ENCODE results near the gene BTBD2. TPM values are rescaled to one million over a fixed set of nuclear protein-coding genes. Genes with fewer than 3 reads are reported as not detected.
A peak's percentile ranks its signal among the peaks of the same experiment; 100 is the strongest.

The BTBD2 gene
- total RNA-seq, 1 donor from 2014 or later: 56.3 TPM

DNA sequence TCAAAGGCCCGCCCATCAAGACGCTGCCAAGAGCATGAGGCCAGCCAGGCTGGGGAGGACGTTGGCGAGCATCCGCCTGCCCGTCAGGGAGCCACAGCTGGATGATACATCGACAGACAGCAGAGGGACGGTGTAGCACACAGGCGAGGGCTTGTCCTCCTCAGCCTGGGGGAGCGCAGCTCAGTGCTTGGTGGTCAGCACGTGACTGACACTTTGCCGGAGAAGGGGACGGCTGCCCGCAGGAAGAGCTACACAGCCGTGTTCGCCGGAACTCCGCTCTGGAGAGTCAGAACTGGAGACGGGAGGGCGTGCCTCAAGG, 40.4 kb downstream of the BTBD2 start:
- no peak for ATAC-seq (ENCODE audit: poor library complexity)
- intact Hi-C loops (cut with DNase I): no loop called here
- no peak for DNase-seq

GRCh38 chr19:1974381-1975161, 40.9 kb downstream of the BTBD2 start:
- ATAC-seq (ENCODE audit: poor library complexity) (no peak), DNase-seq (no peak)
- intact Hi-C loops (cut with DNase I): no loop called here

- peak; percentile 6 for ATAC-seq (ENCODE audit: poor library complexity)
- no peak for DNase-seq
- intact Hi-C loops (cut with DNase I): no loop called here
These were observed 44.6 kb downstream of the BTBD2 start for GRCh38 chr19:1970806-1971502.

- DNase-seq (no peak), ATAC-seq (ENCODE audit: poor library complexity) (no peak)
- intact Hi-C loops (cut with DNase I): no loop called here
These were observed 45.3 kb downstream of the BTBD2 start for GRCh38 chr19:1970003-1970805.

DNA sequence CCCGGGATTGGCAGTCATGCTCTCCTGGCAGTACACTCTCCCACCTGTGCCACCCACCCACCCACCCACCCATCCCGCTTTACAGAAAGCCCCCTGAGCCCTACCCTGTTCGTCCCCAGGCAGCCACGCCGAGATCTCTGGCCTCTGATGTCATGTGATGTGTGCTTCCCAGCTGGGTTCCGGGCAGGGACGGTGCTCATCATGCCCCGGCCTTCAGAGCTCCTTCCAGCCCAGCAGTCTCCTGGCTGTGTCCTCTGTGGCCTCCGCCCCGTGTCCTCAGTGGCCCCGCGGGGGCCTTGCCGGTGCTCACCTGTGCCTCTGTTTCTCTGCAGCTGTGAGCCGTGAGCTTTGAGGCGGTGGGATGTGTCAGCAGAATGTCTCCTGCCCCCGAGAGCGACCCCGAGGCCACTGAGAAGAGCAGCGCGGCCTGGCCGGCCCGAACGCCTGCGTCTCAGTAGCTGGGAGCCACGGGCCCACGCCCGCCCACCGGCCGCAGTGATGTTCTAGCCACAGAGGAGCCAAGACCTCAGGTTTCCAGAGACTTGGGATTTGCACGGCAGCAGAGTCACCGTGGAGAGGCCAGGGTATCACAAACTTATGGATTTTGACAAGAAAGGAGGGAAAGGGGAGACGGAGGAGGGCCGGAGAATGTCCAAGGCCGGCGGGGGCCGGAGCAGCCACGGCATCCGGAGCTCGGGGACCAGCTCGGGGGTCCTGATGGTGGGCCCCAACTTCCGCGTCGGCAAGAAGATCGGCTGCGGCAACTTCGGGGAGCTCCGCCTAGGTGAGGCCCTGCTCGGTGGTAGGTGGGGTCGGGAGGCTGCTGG, 46.1 kb downstream of the BTBD2 start:
- ATAC-seq (ENCODE audit: poor library complexity) (no peak), DNase-seq (no peak)
- intact Hi-C loops (cut with DNase I): no loop called here

DNA sequence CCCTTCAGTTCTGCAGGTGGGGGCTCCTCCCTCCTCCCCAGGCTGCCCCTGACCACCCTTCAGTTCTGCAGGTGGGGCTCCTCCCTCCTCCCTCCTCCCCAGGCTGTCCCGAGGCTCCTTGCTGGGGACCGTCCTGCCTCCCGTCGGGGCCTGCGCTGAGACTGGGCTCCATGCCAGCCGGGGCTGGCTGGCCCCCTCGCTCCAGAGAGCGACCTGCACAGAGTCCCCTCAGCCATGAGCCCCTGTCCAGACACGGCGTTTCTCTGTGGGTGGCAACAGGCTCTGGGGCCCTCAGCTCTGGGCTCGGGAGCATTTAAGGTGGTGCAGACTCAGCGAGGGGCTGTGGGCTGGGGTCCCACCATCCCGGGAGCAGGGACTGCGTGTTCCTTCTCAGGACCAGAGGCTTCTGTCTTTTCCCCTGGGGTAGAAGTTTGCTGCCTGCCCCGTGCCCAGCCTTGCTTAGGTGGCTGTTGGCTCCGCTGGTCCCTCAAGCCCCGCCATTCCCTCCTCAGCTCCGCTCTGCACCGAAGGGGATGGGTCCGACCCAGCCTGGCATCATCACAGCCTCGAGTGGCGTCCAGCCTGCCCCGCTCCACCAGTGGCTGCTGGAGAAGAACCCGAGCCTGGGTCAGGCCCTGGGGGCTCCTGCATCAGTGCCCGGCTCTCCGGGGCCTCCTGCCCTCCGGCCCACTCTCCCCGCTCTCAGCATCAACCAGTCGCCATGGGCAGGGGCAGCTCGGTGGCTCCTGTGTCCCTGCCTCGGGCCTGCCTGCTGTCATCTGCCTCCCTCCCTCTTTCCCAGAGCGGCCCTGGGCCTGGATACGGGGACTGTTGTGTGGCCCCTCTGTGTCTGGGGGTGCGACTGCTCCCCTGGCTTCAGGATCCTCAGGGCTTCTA, 47.0 kb downstream of the BTBD2 start:
- intact Hi-C loops (cut with DNase I): no loop called here
- ATAC-seq (ENCODE audit: poor library complexity) (peak; percentile 11), DNase-seq (no peak)

DNA sequence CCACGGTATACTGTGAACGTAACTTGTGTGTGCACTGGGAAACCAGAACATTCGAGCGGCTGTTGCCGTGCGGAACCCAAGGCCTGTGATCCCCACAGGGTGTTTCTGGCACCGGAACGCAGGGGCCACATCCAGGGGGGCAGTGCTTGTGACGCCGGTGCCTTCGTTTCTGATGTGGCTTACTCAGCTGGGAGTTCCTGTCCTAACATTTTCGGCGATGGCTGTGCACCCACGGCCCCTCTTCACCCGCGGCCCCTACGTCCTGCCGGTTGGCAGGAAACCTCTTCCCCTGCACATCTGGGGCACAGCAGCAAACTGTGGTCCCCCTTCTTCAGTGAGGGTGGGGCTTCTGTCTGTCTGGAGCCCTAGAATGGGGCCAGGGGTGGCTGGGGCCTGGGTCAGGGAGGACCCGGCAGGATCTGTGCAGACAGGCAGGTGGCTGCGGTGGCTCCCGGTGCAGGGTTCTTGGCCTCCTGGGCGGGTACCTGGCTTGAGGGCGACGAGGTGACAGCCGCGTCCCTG, 48.4 kb downstream of the BTBD2 start:
- ATAC-seq (ENCODE audit: poor library complexity): no peak
- no peak for DNase-seq
- intact Hi-C loops (cut with DNase I): no loop called here

DNA sequence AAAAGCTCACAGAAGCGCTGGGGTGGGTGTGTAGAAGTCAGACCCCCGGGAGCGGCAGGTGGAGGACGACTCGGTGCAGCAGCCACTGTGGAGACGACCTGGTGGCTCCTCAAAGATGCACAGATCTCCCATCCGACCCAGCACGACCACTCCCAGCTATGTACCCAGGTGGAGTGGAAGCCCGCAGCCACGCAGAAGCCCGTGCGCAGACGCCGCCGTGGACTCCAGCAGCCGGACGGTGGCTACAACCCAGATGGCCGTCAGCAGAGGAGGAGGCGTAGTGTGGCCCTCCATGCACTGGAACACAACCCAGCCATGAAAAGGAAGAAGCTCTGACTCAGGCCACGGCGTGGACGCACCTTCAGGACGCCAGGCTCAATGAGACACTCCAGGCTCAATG, 52.8 kb downstream of the BTBD2 start:
- intact Hi-C loops (cut with DNase I): no loop called here
- no peak for ATAC-seq (ENCODE audit: poor library complexity)
- DNase-seq: no peak

- intact Hi-C loops (cut with DNase I): no loop called here
- ATAC-seq (ENCODE audit: poor library complexity) (no peak), DNase-seq (no peak)
These were observed 54.3 kb downstream of the BTBD2 start for GRCh38 chr19:1961000-1961883.

DNA sequence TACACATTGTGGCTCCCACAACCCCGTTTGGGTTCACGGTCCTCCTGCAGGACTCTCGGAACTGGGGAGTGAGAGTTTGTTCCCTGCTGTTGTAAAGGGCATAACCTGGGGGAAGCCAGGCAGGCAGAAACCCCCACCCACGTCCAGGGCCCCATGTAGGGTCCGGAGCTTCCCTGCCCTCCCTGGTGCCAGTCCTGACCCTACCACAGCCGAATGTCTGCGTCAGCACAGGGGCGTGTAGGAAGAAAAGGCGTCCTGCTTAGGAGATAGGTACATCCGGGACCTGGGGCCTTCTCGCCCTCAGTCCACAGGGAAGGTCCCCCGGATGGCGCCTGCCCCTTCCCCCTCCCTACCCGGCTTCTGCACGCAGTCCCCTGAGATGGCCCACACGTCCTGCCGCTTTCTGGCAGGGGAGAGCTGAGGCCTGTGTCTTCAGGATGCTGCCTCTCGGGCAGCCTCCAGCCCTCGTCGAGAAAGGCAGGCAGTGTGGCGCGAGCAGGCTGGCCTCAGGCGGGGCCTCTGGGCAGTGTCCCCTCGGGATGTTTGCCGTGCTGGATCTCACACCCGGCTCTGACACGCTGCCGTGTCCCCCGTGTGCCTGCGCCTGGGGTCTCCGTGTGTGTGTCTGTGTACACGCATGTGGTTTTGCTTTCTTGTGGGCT, 55.5 kb downstream of the BTBD2 start:
- DNase-seq (no peak), ATAC-seq (ENCODE audit: poor library complexity) (no peak)
- intact Hi-C loops (cut with DNase I): no loop called here

DNA sequence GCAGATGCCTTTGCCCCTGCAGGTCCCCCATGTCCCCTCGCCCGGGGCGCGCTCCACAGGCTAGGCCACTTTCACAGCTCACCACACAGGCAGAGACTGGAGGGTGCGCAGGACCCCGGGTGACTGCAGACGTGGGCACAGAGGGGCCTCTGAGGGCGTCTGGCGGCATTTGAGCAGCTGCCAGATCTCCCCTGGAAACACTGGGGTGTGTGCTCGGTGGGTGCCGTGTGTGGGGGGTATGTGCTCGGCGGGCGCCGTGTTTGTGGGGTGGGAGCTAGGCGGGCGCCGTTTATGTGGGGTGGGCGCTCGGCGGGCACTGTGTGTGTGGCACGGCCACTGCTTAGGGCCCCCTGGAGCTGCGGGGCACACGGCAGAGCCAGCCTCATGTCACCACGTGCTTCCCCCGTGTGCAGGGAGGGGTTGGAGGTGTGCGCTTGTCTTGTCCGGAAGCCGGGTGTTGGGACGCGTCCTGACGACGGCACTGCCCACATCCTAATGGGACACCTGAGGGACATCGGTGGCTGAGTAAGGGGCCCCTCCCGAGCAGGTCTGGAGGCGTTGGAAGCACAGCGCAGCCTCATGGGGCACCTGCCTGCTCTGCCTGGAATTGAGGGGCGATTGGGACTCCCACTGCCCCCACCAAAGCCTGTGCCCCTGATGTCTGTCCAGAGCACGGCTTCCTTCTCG, 57.8 kb downstream of the BTBD2 start:
- intact Hi-C loops (cut with DNase I): no loop called here
- ATAC-seq (ENCODE audit: poor library complexity) (no peak), DNase-seq (no peak)

DNA sequence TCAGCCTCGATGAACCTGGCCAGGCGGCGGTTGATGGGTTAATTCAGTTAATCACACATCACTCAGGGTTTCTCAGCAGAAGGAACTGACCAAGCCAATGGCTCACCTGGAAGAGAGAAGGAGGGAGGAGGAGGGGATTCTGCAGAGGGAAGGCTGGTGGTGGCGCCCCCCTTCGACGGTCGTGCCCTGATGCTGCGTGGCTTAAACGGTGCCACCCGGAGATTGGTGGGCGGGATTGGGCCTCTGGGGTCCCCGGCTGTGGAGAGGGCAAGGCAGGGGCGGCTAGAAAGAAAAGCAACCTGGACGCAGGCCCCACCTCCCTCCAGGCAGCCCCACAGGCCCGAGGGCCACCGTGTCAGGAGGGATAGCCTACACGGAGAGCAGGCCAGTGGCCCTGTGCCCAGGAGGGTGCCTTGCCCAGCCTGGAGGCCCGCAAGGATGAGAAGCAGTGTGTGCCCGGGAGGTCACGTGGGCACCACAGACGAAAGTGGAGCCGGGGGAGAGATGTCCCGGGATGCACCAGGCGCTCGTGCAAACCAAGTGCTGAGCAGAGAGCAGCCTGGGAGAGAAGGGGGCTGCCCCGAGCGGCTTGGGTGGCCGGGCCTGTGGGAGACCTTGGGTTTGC, 58.5 kb downstream of the BTBD2 start:
- no peak for DNase-seq
- ATAC-seq (ENCODE audit: poor library complexity): peak; percentile 68
- intact Hi-C loops (cut with DNase I): no loop called here

DNA sequence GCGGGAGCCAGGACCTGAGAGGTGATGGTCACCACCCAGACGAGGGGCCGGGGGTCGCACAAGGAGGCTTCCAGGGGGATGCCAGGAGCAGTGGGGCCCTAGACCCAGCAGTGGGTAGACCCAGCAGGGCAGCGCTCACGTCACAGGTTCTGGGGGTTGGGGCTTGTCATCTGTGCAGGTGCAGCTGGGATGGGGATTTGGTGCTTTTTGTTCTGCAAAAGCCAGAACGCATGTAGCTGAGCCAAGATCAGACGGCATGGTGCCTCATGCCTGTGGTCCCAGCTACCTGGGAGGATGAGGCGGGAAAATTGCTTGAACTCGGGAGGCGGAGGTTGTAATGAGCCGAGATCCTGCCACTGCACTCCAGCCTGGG, 59.4 kb downstream of the BTBD2 start:
- intact Hi-C loops (cut with DNase I): no loop called here
- ATAC-seq (ENCODE audit: poor library complexity): no peak

GRCh38 chr19:1955171-1956121, 60.1 kb downstream of the BTBD2 start:
- ATAC-seq (ENCODE audit: poor library complexity) (no peak), DNase-seq (no peak)
- intact Hi-C loops (cut with DNase I): no loop called here

More for the DNA sequence above, 59.4 kb downstream of the BTBD2 start:
- DNase-seq: no peak
